ENCODE measurements around the gene ZNF674.
"Not testable (repeated sequence)": the region's sequence is repeated elsewhere in the genome, so short reads cannot be mapped to it uniquely, and the experiment has no call there.

The ZNF674 gene

GRCh38 chrX:46460801-46461659 is 84.2 kb downstream of the ZNF674 start:
- DNase-seq, result not testable (repeated sequence)

GRCh38 chrX:46459603-46460002 is 85.6 kb downstream of the ZNF674 start:
- no peak for DNase-seq

GRCh38 chrX:46456125-46456922 is 88.9 kb downstream of the ZNF674 start:
- no peak for DNase-seq
